Adipose tissue (tissue), 3 donors: ENCODE data around the gene B3GALNT1. TPM values are rescaled to one million over a fixed set of nuclear protein-coding genes. Genes with fewer than 3 reads are reported as not detected.

Source experiments
- H3K27ac ChIP-seq: one replicate; pipeline ENCODE4 v1.5.1; 2013; ENCODE audit warnings: low read depth, low read length
- WGBS, 3 donors: extraction: QIAGEN DNeasy Blood & Tissue Kit; methylation state at CpG; one replicate each; pipeline ENCODE4 v1.1.7; 2013; 5-methylcytosine and 5-hydroxymethylcytosine counted together
- polyA plus RNA-seq, 3 donors: library from polyadenylated mRNA; stranded (reverse); fragments of 200-250 nt; gene quantifications; one replicate each; pipeline ENCODE4 v1.2.3, GENCODE V29; 2013
- donor health status: healthy with polysubstance abuse.
- donor health status: Bipolar disorder and iron deficiency.
- donor health status: healthy.

The B3GALNT1 gene, protein sequence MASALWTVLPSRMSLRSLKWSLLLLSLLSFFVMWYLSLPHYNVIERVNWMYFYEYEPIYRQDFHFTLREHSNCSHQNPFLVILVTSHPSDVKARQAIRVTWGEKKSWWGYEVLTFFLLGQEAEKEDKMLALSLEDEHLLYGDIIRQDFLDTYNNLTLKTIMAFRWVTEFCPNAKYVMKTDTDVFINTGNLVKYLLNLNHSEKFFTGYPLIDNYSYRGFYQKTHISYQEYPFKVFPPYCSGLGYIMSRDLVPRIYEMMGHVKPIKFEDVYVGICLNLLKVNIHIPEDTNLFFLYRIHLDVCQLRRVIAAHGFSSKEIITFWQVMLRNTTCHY
- 1 to 10 TPM; 2.4 to 4.8 (median 2.7) TPM for polyA plus RNA-seq

DNA sequence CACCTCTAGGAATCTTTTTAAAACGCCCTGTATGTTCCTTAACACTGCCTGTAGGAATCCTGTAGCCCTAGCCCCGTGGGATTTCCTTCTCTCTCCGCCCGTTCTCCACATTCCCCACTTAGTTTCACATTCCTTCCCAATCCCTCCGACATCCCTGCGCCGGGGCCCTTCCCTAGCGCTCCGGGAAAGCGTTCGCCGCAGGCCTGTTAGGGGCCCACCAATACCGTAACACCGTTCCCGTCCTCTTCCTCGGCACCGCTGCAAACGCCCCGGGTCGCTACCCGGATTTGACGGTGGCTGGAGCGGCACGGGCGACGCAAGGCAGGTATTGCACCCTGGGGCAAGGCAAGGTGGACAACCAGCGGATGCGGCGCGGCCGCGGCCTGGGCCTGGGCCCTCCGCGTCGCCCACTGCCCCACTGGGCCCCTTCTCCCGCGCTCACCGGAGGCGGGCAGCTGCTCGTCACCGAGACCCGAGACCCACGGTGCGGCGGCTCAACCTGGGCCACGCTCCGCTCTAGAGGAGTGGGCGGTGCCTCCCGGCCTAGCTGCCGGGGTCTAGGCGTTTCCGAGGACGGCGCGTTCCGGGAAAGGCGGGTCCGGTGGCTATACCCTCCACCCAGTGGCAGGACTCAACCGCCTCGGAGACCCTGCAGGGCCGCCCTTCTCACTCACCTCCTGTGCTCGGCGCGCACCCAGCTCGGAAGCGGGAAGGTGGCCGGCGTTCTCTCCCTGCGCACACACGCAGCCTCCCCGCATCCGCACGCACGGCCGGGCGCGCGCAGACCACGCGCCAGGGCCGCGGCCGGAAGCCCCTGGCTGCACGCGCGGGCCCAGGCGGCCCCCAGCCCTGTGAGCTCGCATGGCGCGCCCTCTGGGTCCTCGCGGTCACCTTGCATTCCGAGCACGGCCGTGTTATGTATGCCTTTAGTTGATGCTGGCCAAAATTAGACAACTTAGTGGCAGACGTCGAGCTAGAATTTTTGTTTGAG lies at the start of gene B3GALNT1:
B3GALNT1 (minus strand) TSS at position 789 of the 991 bp plus-strand sequence. CDS start 18,595 bp downstream, outside the sequence.
- H3K27ac ChIP-seq, result no peak within 1 kb of the TSS
- WGBS, 3 donors, result 0 to 2% (median 2%) methylated on average over 87 to 97 of the region's 97 CpGs

DNA sequence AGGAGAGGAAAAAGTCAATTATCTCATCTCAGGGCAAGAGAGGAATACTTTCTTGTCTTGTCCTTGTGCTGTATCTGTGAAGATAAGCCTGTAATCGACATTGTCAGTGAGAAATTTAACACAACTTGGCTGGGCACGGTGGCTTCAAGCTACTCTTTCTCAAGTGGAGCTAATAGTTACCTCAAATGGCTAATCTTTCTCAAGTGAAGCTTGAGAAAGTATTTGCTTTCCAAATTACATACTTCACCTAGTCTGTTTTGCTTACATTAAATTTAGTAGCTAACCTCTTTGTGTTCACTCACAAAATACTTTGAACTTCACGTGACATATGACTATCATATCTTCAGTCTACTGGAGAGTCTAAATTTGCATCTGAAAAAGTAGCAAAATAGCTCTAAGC lies 48.3 kb upstream of the B3GALNT1 start:
- H3K27ac ChIP-seq, result no peak overlapping the region
- 48 to 86% (median 67%) methylated on average over 3 of the region's 3 CpGs for WGBS, 3 donors

DNA sequence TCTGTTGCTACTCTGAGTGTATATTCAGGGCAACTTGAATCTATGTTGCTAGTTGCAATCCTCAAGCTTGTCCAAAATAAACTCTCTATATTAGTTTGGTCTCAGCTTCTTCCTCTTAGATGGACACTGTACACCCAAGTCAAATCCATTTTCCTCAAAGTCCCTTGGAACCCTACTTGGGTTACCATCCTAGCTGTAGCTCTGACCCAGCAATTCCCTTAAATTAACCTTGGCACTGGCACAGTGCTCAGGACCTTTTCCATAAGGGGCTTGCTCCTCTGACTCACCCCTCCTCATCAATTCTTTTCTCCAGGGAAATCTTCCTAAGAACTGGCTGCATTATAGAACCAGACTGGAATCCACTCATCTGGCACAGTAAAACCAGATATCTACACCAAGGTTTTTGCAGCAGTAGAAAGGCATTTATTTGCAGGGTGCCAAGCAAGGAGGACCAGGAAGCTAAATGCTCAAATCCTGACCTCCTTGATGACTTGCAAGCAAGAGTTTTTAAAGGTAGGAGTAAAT lies 44.9 kb upstream of the B3GALNT1 start:
- H3K27ac ChIP-seq, result no peak overlapping the region

DNA sequence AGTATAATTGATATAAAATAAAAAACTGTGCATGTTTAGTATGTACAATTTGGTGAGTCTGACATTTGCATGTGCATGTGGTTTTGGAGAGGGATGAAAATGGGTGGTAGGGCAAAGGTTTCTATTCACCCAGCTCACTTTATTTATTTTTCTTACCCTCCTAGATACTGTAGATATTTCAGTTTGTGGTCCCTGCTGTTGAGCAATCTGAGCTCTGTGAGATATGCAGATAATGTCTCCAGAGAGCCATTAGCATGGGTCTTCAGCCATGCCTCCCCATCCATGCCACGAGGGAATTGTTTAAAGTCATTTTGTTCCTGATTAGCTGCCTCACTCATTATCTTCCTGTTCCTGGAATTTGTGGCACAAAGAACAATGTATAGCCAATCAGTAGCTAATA lies 44.4 kb upstream of the B3GALNT1 start:
- WGBS, 3 donors, result 21 to 28% (median 25%) methylated on average over 1 of the region's 1 CpG
- H3K27ac ChIP-seq, result no peak overlapping the region

DNA sequence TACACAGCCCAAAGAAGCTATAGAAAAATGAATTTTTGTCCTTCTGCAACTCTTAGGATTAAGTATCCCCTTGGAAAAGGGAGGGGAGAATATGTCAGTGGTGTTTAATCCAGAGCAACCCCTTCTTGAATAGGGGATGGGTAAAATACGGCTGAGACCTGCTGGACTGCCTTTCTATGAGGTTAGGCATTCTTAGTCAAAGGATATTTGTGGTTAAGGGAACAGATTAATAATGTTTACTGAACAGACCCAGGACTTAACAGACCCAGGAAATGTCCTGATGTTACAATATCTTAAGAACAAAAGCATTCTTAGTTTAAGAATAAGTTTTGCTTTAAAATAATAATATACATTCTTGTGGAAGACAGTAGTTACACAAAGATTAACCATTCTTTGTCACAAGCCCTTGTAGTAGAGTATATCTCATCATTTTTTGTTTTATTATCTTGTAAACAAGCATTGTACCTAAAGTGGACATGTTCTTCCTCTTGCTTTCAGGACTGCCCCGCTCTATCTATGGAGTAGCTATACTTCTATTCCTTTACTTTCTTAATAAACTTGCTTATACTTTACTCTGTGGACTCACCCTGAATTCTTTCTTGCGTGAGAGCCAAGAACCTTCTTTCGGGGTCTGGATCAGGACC lies 43.8 kb upstream of the B3GALNT1 start:
- WGBS, 3 donors, result 73 to 88% (median 78%) methylated on average over 4 of the region's 4 CpGs

DNA sequence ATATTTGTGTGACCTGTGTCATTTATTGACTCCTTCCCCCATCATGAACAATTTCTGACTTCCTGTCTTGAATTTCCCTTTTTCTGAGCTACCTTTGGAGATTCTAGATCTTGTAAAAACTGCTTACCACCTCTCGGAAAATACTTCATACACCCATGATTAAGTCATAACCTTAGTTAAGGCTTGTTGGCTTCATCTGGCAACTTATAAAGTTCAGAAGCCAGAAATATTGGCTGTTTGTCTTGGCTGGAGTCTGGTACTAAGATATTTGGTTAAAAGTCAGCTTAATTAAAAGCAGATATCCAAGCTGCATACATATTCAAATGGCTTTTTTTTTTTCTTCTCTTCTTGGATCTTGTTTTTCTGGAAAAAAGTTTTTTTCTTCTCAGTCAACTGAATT lies 37.3 kb upstream of the B3GALNT1 start:
- WGBS, 3 donors, result 47 to 59% (median 56%) methylated on average over 1 of the region's 1 CpG
- H3K27ac ChIP-seq, result no peak overlapping the region

More for the DNA sequence above, 43.8 kb upstream of the B3GALNT1 start:
- no peak overlapping the region for H3K27ac ChIP-seq

DNA sequence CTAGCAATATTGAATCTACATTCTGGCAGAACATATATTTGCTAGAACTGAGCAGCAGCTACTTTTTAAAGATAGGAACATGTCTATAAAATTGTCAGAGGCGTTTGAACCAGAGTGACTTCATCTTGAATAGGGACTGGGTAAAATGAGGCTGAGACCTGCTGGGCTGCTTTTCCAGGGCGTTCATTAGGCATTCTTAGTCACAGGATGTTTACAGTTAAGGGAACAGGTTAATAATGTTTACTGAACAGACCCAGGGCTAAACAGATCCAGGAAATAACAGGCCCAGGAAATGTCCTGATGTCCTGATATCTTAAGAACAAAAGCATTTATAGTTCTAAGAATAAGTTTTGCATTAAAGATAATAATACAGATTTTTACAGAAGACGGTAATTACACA lies 34.5 kb upstream of the B3GALNT1 start:
- no peak overlapping the region for H3K27ac ChIP-seq
- whole genome bisulfite sequencing, 3 donors, result 73 to 79% (median 78%) methylated on average over 3 of the region's 3 CpGs

DNA sequence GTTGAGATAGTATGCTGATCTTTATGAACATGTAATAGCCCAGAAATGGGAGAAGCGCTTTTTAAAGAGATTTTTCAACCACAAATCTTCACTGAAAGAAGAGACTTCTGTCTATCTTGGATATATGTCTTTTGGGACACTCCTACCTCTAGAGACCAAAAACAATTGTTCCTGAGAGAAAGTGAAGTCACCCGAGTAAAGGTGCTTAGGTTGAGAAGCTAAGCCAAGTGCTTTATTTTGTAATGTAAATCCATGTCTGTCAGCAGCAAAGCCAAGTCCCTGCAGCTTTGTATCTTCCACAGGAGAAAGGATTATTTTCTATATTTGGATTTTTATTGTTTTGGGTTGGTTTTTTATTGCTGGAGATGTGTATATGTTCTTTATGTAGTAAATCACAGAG lies 32.1 kb upstream of the B3GALNT1 start:
- WGBS, 3 donors, result 85 to 95% (median 92%) methylated on average over 2 of the region's 2 CpGs
- H3K27ac ChIP-seq, result no peak overlapping the region

DNA sequence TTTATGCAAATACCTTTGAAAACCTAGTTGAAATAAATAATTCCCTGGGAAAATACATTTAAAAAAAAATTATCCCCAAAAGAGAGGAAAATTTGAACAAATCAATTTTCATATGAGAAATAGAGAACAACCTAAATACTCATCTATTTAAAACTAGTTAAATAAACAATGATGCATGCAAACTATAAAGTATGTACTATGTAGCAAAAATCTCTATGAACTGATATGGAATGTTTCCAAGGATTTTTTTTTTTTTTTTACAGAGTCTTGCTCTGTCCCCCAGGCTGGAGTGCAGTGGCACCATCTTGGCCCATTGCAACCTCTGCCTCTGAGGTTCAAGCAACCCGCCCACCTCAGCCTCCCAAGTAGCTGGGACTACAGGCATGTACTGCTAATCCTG lies 27.2 kb upstream of the B3GALNT1 start:
- WGBS, 3 donors, result 94 to 100% (median 100%) methylated on average over 1 of the region's 1 CpG
- no peak overlapping the region for H3K27ac ChIP-seq

DNA sequence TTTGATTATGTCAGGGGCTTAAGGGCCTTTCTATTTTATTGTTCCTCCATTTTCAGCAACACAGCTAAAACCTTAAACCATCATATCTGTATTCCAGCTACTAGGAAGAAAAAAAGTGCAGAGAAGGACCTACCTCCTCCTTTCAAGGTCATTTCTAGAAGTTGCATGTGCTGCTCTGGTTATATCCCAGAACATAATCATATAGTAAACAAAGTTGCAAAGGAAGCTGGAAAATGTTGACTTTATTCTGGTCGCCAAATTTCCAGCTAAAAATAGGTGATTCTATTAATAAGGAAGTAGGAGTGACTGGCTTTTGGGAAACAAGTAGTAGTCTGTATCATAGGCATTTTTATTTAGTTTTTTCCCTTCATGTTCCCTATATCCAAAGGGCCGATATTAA lies 21.3 kb upstream of the B3GALNT1 start:
- WGBS, 3 donors, result 50 to 68% (median 63%) methylated on average over 2 of the region's 2 CpGs
- H3K27ac ChIP-seq, result no peak overlapping the region

DNA sequence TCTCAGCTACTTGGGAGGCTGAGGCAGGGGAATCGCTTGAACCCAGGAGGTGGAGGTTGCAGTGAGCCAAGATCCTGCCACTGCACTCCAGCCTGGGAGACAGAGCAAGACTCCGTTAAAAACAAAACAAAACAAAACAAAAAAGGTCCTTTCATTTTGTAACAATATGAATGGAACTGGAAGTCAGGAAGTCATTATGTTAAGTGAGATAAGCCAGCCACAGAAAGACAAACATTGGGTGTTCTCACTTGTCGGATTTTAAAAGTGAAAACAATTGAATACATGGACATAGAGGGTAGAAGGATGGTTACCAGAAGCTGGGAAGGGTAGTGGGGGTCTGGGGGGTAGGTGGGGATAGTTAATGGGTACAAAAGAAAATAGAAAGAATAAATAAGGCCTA lies 12.5 kb upstream of the B3GALNT1 start:
- 71 to 81% (median 71%) methylated on average over 3 of the region's 3 CpGs for WGBS, 3 donors

DNA sequence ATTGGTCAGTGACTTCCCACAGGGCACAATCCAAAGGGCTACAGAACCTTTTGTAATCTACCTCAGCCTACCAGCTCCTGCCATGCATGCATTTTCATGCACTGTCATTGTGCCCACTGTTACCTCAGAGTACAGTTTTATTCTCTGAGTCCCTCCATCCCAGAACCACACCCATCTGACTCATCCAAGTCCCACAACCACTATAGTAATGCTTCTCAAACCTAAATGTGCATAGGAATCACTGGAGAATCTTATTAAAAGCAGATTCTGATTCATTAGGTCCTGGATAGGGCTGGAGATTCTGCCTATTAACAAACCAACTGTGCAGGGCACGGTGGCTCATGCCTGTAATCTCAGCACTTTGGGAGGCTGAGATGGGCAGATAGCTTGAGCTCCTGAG lies 3.7 kb upstream of the B3GALNT1 start:
- H3K27ac ChIP-seq, result no peak overlapping the region
- 98 to 100% (median 100%) methylated on average over 1 of the region's 1 CpG for WGBS, 3 donors

More for the DNA sequence above, 12.5 kb upstream of the B3GALNT1 start:
- H3K27ac ChIP-seq, result no peak overlapping the region

DNA sequence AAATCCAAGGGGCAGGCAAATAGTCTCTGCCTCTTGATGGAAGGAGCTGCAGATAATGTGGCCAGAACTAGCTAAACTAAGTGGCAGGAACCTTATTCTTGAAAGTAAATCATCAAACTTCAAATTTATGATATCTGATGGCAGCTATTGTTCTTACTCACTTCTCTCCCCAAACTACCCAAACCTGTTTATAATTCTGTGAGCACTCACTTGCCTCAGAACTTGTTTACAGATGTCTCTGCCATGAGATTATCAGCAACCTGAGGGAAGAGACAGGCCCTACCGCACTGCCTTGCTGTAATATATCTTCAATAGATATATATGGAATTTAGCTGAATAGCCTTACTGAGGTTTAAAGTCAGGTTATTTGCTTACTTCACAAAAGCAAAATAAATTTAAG lies 2.2 kb upstream of the B3GALNT1 start:
- WGBS, 3 donors, result 81 to 100% (median 96%) methylated on average over 1 of the region's 1 CpG

DNA sequence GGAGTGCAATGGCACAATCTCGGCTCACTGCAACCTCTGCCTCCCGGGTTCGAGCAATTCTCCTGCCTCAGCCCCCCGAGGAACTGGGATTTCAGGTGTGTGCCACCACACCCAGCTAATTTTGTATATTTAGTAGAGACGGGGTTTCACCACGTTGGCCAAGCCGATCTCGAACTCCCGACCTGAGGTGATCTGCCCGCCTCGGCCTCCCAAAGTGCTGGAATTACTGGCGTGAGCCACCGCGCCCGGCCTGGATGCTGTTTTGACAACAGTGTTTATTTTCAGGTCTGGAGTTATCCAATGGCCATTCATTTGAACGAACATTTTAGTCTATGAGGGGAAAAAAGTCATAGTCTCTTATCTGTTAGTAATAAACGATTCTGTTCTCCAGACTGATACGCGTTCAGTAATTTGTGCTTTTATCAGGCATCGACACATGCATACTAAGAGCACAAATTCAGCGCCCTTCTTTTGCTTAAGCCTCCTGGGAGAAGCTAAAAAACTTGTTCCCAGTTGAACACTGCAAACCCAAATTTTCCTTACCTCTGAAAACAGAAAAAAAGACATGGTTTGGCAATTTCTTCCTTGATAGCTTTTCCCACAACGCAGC lies 1.3 kb downstream of the B3GALNT1 start:
- H3K27ac ChIP-seq, result no peak overlapping the region
- WGBS, 3 donors, result 87 to 90% (median 90%) methylated on average over 22 of the region's 22 CpGs

More for the DNA sequence above, 2.2 kb upstream of the B3GALNT1 start:
- no peak overlapping the region for H3K27ac ChIP-seq

DNA sequence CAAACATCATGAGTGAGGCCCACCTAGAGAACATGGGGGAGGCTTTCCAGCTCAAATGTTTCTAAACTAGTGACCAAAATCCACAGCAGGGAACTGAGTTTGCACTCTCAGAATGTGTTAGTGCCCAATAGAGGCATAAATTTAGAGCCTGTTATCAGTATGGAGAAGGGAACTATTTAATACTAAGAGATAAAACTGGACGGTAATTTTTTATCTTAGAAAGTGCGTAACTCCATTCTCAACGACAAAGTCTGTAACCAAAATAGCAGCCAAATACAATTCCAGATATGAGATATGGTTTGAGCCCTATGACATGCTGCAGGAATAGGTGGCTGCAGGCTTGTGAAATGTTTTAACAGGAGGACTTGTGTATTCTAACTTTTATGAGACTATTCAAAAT lies 3.5 kb downstream of the B3GALNT1 start:
- 49 to 86% (median 82%) methylated on average over 3 of the region's 3 CpGs for WGBS, 3 donors

DNA sequence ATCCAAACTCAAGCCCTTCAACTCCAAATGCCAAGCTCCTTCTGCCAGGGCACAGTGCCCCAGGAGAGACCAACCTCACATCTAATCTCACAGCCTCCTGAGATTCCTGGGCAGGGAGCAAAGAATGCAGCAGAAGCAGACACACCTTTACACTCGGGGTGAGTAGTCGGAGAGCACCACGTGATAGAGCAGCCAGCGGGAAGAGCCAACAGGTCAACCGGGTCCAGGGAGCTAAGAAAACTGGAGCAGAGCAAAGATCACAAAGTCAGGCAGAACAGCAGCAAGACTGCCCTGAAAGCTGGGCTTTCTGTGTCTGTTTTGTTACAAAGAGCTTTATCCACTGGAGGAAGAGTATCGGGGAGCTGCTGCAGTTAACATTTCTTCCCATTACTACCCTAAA lies 4.2 kb downstream of the B3GALNT1 start:
- 93 to 94% (median 93%) methylated on average over 6 of the region's 6 CpGs for WGBS, 3 donors
- H3K27ac ChIP-seq, result no peak overlapping the region

More for the DNA sequence above, 3.5 kb downstream of the B3GALNT1 start:
- no peak overlapping the region for H3K27ac ChIP-seq

DNA sequence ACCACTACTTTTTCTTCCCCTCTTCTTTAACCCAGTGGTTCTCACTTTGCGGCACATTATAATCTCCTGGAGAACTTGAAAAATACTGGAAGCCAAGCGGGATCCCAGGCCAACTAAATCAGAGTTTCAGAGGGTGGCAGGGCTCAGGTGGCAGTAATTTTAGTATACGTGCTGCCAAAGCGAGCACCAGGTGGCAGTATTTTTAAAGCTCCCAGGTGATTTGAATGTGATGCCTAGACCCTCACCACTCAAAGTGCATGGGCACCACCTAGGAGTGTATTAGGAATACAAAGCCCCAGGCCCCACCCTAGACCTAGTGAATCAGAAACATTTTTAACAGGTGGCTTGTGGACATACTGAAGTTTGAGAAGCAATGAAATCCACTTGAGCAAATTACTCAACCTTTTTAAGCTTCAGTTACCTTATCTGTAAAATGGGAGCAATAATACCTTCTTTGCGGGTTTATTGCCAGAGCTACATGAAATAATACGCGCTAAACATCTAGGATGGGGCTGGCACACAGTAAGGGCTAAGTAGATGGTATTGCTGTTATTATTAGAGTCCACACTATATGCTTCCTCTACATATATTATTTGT lies 8.3 kb downstream of the B3GALNT1 start:
- 59 to 86% (median 76%) methylated on average over 7 of the region's 7 CpGs for WGBS, 3 donors
- H3K27ac ChIP-seq, result no peak overlapping the region

DNA sequence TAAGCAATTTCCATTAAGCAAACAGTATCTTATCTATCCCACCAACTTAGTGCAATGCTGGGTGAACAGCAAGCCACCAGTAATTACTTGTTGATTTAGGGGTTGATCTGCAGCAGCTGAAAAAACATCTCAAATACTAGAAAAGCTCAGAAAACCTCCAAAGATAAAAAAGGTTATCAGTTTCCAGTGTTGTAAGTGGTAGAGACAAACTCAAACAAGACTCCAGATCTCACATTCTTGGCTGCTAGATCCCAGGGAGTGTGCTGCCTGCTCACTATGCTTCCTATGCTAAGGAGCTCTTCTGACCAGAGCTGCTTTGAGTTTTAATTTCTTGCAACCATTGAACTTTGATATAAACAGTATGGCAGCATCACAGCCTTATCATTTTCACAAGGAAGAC lies 11.3 kb downstream of the B3GALNT1 start:
- H3K27ac ChIP-seq, result no peak overlapping the region
